ENCODE data around the gene GLTPD2. TPM values are rescaled to one million over a fixed set of nuclear protein-coding genes. Genes with fewer than 3 reads are reported as not detected.

GLTPD2 gene
- total RNA-seq, 1 experiment from 2014 or later = not detected

DNA sequence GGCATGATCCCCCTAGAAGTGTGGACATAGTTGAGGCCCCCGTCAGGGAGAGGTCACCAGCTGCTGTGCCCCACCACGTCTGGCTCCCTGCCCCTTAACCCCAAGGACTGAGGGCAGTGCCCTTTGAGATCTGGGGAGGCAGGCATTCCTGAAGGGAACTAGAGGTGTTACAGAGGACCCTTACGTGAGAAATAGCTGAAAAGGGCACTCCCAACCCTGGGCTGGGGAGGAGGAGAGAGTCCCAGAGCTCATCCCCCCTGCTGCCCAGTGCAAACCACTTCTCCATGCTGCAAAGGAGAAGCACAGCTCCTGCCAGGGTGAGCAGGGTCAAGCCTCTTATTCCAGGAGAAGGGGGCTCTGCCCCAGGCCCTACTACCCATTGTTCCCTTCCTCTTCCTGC, 34.1 kb downstream of the GLTPD2 start:
- Histone ChIP-seq H2BK15ac (ENCODE audit: low read depth, low read length) (no peak overlapping the region), H4K5ac (ENCODE audit: insufficient read length, low read depth, low read length) (no peak overlapping the region), H2BK120ac (ENCODE audit: low read depth, low read length, poor library complexity, severe bottlenecking) (no peak overlapping the region), H3K4ac (ENCODE audit: low read depth, low read length) (no peak overlapping the region), H2AK5ac (ENCODE audit: insufficient read length, low read length) (no peak overlapping the region), H3K27ac (ENCODE audit: insufficient read length, low read depth, low read length) (no peak overlapping the region), H2BK5ac (ENCODE audit: insufficient read length, low read length) (no peak overlapping the region), H3K56ac (ENCODE audit: insufficient read length, low read depth, low read length) (no peak overlapping the region), H2BK20ac (ENCODE audit: low read depth, low read length, poor library complexity, severe bottlenecking) (no peak overlapping the region), H3K79me1 (ENCODE audit: insufficient read depth, low read depth, low read length, poor library complexity, severe bottlenecking) (no peaks in the 10 kb centered on the region), H4K20me1 (ENCODE audit: control insufficient read depth, insufficient read depth, insufficient read length) (no peaks in the 10 kb centered on the region), H3K27me3 (ENCODE audit: insufficient read depth, low read length) (no peaks in the 10 kb centered on the region), H3K4me2 (ENCODE audit: insufficient read depth, insufficient read length, low read length) (no peak overlapping the region), H3K79me2 (ENCODE audit: insufficient read depth, low read length) (no peaks in the 10 kb centered on the region), H3K4me1 (ENCODE audit: insufficient read depth, low read length) (no peaks in the 10 kb centered on the region), H4K91ac (ENCODE audit: insufficient read length, low read depth, low read length) (no peak overlapping the region), H3K9ac (ENCODE audit: extremely low read depth, insufficient read length, low read length) (no peak overlapping the region), H3K9me3 (ENCODE audit: control insufficient read depth, low read depth, low read length) (no peaks in the 10 kb centered on the region), H3T11ph (ENCODE audit: low read length) (no peak overlapping the region), H3K23me2 (ENCODE audit: insufficient read length, low read depth, low read length, poor library complexity, severe bottlenecking) (no peaks in the 10 kb centered on the region), H2AFZ (ENCODE audit: low read length) (no peak overlapping the region), H3K23ac (ENCODE audit: insufficient read length, low read depth, low read length) (no peak overlapping the region), H3K18ac (ENCODE audit: insufficient read length, low read depth, low read length) (no peak overlapping the region), H2BK12ac (ENCODE audit: insufficient read length, low read depth, low read length) (no peak overlapping the region), H3K14ac (ENCODE audit: insufficient read depth, low read length) (no peak overlapping the region), H4K8ac (replicated peaks; ENCODE audit: insufficient read length, low read depth, low read length) (no peak overlapping the region)
- peaks cover 8 to 26% (median 25%) of the 10 kb centered on the region in 3 experiments for H3K36me3 Mint-ChIP-seq (ENCODE audit: insufficient read depth in 1 of 3, low read depth in 3 of 3)
- H3K4me1 Mint-ChIP-seq = 0 out of 4 replicates have a peak, but pooled peaks cover 0 to 3% of the 10 kb centered on the region in 2 experiments
- H3K4me3 Mint-ChIP-seq = no peak overlapping the region
- WGBS (ENCODE audit: extremely low coverage, insufficient read length, low lambda C conversion rate) = no CpG with 5 or more reads among the region's 3 CpGs
- H3K27ac Mint-ChIP-seq = peak overlapping the region; percentile 57 to 74 (median 68); a peak in 2 of 7 replicates
- DNase-seq = no peak
- no peak for TF ChIP-seq CTCF (conservative IDR thresholded peaks at IDR 0.05)
- H3K9me3 Mint-ChIP-seq = no peaks in the 10 kb centered on the region
- H3K27me3 Mint-ChIP-seq (ENCODE audit: low read depth) = no peaks in the 10 kb centered on the region
